Effector memory CD4-positive, alpha-beta T cell (primary cell): ENCODE data around the gene H6PD.

Source experiments
- DNase-seq, 3 donors: peaks; one replicate each; pipeline ENCODE4 v3.0.0-alpha.2; 2020
- H3K27ac ChIP-seq: 2 replicates; pipeline ENCODE4 v1.7.0; 2013; ENCODE audit warnings: mild to moderate bottlenecking, low read length, moderate library complexity; ENCODE audit not compliant: insufficient read depth, poor library complexity, severe bottlenecking
- H3K27me3 ChIP-seq: replicated peaks from 2 replicates; pipeline ENCODE4 v1.7.0; 2013; ENCODE audit warnings: mild to moderate bottlenecking, low read length; ENCODE audit not compliant: insufficient read depth, control insufficient read depth, poor library complexity, severe bottlenecking
- H3K36me3 ChIP-seq: 2 replicates; pipeline ENCODE4 v1.7.0; 2013; ENCODE audit warnings: mild to moderate bottlenecking, low read length, moderate library complexity; ENCODE audit not compliant: control insufficient read depth, insufficient read depth
- H3K4me1 ChIP-seq: 2 replicates; pipeline ENCODE4 v1.7.0; 2013; ENCODE audit warnings: low read length, mild to moderate bottlenecking; ENCODE audit not compliant: control insufficient read depth, insufficient read depth, poor library complexity, severe bottlenecking
- H3K4me3 ChIP-seq: 2 replicates; pipeline ENCODE4 v1.7.0; 2013; ENCODE audit warnings: low read length, low read depth, mild to moderate bottlenecking; ENCODE audit not compliant: insufficient read depth, poor library complexity, severe bottlenecking
- H3K9me3 ChIP-seq: 2 replicates; pipeline ENCODE4 v1.7.0; 2013; ENCODE audit warnings: mild to moderate bottlenecking, low read length, moderate library complexity; ENCODE audit not compliant: control insufficient read depth
- total RNA-seq, 3 donors: gene quantifications; one replicate each; lab custom pipeline; 2026; lab: John Stamatoyannopoulos, UW

H6PD gene
- total RNA-seq = 62.8 to 84.6 (median 75.1) reads per million in 3 donors

GRCh38 chr1:9234223-9235095 is at the start of gene H6PD:
Gene H6PD, plus strand, starts transcription at chr1:9234774. Its CDS starts 10,161 bp downstream, at chr1:9244935.
- DNase-seq = peak; percentile 53 to 70 (median 65)
- H3K4me3 ChIP-seq = peak within 1 kb of the TSS; percentile 51
- H3K27me3 ChIP-seq = no peaks in the 10 kb centered on the region
- peaks cover 14% of the 10 kb centered on the region for H3K4me1 ChIP-seq
- H3K36me3 ChIP-seq = no peaks in the 10 kb centered on the region
- H3K9me3 ChIP-seq = no peaks in the 10 kb centered on the region
- peak within 1 kb of the TSS; percentile 77 for H3K27ac ChIP-seq

- H3K36me3 ChIP-seq = no peaks in the 10 kb centered on the region
- no peak overlapping the region for H3K27ac ChIP-seq
- H3K9me3 ChIP-seq = no peaks in the 10 kb centered on the region
- peaks cover 17% of the 10 kb centered on the region for H3K27me3 ChIP-seq
- no peak for DNase-seq
- peaks cover 17% of the 10 kb centered on the region for H3K4me1 ChIP-seq
- H3K4me3 ChIP-seq = no peak overlapping the region
Measured at GRCh38 chr1:9186082-9186859, 48.3 kb upstream of the H6PD start.

- Histone ChIP-seq H3K36me3 (no peaks in the 10 kb centered on the region), H3K27me3 (peaks cover 10% of the 10 kb centered on the region), H3K4me3 (no peak overlapping the region), H3K27ac (no peak overlapping the region), H3K4me1 (peaks cover 10% of the 10 kb centered on the region), H3K9me3 (no peaks in the 10 kb centered on the region)
- DNase-seq = no peak
Measured at GRCh38 chr1:9187004-9187403, 47.6 kb upstream of the H6PD start.

- no peaks in the 10 kb centered on the region for H3K36me3 ChIP-seq
- H3K27ac ChIP-seq = no peak overlapping the region
- H3K9me3 ChIP-seq = no peaks in the 10 kb centered on the region
- no peaks in the 10 kb centered on the region for H3K4me1 ChIP-seq
- no peaks in the 10 kb centered on the region for H3K27me3 ChIP-seq
- H3K4me3 ChIP-seq = no peak overlapping the region
- DNase-seq = no peak
Measured at GRCh38 chr1:9190234-9190633, 44.3 kb upstream of the H6PD start.

GRCh38 chr1:9191231-9191630 is 43.3 kb upstream of the H6PD start:
- no peaks in the 10 kb centered on the region for H3K4me1 ChIP-seq
- H3K27me3 ChIP-seq = no peaks in the 10 kb centered on the region
- no peak for DNase-seq
- H3K36me3 ChIP-seq = no peaks in the 10 kb centered on the region
- no peak overlapping the region for H3K4me3 ChIP-seq
- no peaks in the 10 kb centered on the region for H3K9me3 ChIP-seq
- H3K27ac ChIP-seq = no peak overlapping the region

- Histone ChIP-seq H3K36me3 (no peaks in the 10 kb centered on the region), H3K27ac (no peak overlapping the region), H3K27me3 (no peaks in the 10 kb centered on the region), H3K4me3 (no peak overlapping the region), H3K4me1 (no peaks in the 10 kb centered on the region), H3K9me3 (no peaks in the 10 kb centered on the region)
- no peak for DNase-seq
Measured at GRCh38 chr1:9192578-9193232, 41.9 kb upstream of the H6PD start.

- no peak overlapping the region for H3K27ac ChIP-seq
- no peak overlapping the region for H3K4me3 ChIP-seq
- no peaks in the 10 kb centered on the region for H3K27me3 ChIP-seq
- DNase-seq = no peak
- no peaks in the 10 kb centered on the region for H3K36me3 ChIP-seq
- H3K4me1 ChIP-seq = no peaks in the 10 kb centered on the region
- no peaks in the 10 kb centered on the region for H3K9me3 ChIP-seq
Measured at GRCh38 chr1:9193233-9193625, 41.3 kb upstream of the H6PD start.

GRCh38 chr1:9194024-9194423 is 40.5 kb upstream of the H6PD start:
- Histone ChIP-seq H3K27me3 (no peaks in the 10 kb centered on the region), H3K36me3 (no peaks in the 10 kb centered on the region), H3K9me3 (no peaks in the 10 kb centered on the region), H3K4me1 (no peaks in the 10 kb centered on the region), H3K4me3 (no peak overlapping the region), H3K27ac (no peak overlapping the region)
- no peak for DNase-seq

- Histone ChIP-seq H3K36me3 (no peaks in the 10 kb centered on the region), H3K9me3 (no peaks in the 10 kb centered on the region), H3K27ac (no peak overlapping the region), H3K27me3 (peaks cover 7% of the 10 kb centered on the region), H3K4me1 (no peaks in the 10 kb centered on the region), H3K4me3 (no peak overlapping the region)
- no peak for DNase-seq
Measured at GRCh38 chr1:9195651-9196050, 38.9 kb upstream of the H6PD start.
